ENCODE results near the gene MYH9. TPM values are rescaled to one million over a fixed set of nuclear protein-coding genes. Genes with fewer than 3 reads are reported as not detected.

The MYH9 gene
- total RNA-seq, 2 donors from 2014 or later: 1,447 to 1,631 TPM

DNA sequence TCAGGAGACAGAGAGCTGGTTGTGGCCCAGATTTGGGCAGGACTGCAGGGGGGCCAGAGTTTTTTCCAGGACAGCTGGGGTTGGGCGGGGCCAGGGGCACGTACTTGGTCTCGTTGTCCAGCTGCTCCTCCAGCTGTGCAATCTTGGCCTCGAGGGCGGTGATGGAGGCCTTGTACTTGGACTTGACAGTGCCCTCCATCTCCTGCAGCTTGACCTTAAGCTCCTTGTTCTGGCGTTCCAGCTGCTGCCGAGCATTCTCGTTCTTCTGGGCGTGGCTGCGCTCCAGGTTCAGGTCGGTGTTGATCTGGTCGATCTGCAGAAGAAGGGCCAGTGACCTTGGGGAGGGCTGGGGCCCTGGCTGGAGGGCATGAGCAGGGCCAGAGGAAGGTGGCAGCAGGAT lies 102.8 kb downstream of the MYH9 start:
- Histone ChIP-seq H3K9me3 (no peaks in the 10 kb centered on the region), H3K4me3 (no peak overlapping the region), H3K27me3 (replicated peaks; ENCODE audit: insufficient read depth) (no peaks in the 10 kb centered on the region), H3K4me1 (ENCODE audit: control insufficient read depth in 1 of 2, low read depth in 2 of 2) (no peaks in the 10 kb centered on the region), H3K36me3 (peaks cover 92% of the 10 kb centered on the region), H3K27ac (peak overlapping the region; percentile 19 to 27)
- no peak for TF ChIP-seq CTCF (IDR thresholded peaks at IDR 0.05)
- DNase-seq (ENCODE audit: low spot score): no peak
- ATAC-seq (ENCODE audit: insufficient number of reproducible peaks, low FRiP score, low read depth): no peak

- no peaks in the 10 kb centered on the region for H3K9me3 ChIP-seq
- TF ChIP-seq CTCF (IDR thresholded peaks at IDR 0.05): no peak
- H3K27me3 ChIP-seq (replicated peaks; ENCODE audit: insufficient read depth): no peaks in the 10 kb centered on the region
- DNase-seq (ENCODE audit: low spot score) (no peak), ATAC-seq (ENCODE audit: insufficient number of reproducible peaks, low FRiP score, low read depth) (no peak)
- peaks cover 83% of the 10 kb centered on the region for H3K36me3 ChIP-seq
- H3K4me1 ChIP-seq (ENCODE audit: control insufficient read depth in 1 of 2, low read depth in 2 of 2): no peaks in the 10 kb centered on the region
- no peak overlapping the region for H3K27ac ChIP-seq
- no peak overlapping the region for H3K4me3 ChIP-seq
These were observed 103.6 kb downstream of the MYH9 start for GRCh38 chr22:36284171-36284571.

DNA sequence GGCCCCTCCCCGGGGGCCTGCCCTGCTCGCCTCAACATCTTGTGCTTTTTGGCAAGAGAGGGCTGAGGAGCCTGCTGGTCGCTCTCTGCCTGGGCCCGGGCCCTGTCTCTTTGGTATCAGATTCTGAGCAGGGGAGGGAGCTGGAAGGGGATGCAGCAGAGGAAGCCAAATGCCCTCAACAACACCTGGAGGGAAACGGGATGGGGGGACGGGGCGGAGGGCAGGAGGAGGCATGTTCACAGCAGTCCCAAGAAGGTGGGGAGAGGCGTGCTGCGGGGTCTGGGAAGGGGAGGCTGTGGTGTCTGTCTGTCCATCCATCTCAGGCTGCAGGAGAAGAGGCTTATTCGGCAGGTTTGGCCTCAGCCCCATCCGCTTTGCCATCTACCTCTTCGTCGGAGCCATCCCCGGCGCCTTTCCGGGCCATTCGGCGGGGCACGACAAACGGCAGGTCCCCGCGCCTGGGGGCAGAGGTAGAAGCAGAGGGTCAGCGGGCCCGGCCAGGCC lies 105.4 kb downstream of the MYH9 start:
- peaks cover 65% of the 10 kb centered on the region for H3K36me3 ChIP-seq
- no peak for DNase-seq (ENCODE audit: low spot score)

DNA sequence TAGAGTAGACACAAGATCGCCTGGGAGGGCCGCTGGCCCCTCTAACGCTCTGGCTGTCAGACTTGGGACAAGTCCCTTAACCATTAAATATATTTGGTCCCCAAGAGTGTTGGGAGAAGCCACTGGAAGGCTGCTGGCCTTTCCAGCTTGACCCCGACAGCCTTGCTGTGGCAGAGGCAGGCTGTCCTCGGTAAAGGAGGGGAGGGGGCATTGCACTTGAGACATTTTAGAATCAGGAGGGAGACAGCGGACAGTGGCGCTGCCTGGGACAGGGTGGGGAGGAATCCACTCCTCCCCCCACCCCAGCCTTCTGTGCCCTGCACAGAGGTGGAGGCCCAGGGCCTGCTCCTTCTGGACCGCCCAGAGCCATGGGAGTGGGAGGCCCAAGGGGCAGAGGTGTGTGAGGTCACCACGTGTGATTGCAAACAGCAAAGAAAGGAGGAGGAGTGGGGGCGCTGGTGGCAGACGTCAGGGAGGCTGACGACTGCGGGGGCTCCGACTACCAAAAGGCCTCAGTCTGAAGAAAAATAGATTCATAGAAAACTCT lies 105.9 kb downstream of the MYH9 start:
- ATAC-seq (ENCODE audit: insufficient number of reproducible peaks, low FRiP score, low read depth) (no peak), DNase-seq (ENCODE audit: low spot score) (no peak)
- H3K27ac ChIP-seq: peak overlapping the region in 1 of 2 donors; percentile 34
- no peaks in the 10 kb centered on the region for H3K9me3 ChIP-seq
- TF ChIP-seq CTCF (IDR thresholded peaks at IDR 0.05): no peak
- peaks cover 60% of the 10 kb centered on the region for H3K36me3 ChIP-seq
- peaks cover 0 to 8% of the 10 kb centered on the region in 2 donors for H3K4me1 ChIP-seq (ENCODE audit: control insufficient read depth in 1 of 2, low read depth in 2 of 2)
- no peak overlapping the region for H3K4me3 ChIP-seq
- no peaks in the 10 kb centered on the region for H3K27me3 ChIP-seq (replicated peaks; ENCODE audit: insufficient read depth)

More for the DNA sequence above, 105.4 kb downstream of the MYH9 start:
- no peak for ATAC-seq (ENCODE audit: insufficient number of reproducible peaks, low FRiP score, low read depth)
- no peak for TF ChIP-seq CTCF (IDR thresholded peaks at IDR 0.05)
- no peak overlapping the region for H3K27ac ChIP-seq
- peaks cover 0 to 6% of the 10 kb centered on the region in 2 donors for H3K4me1 ChIP-seq (ENCODE audit: control insufficient read depth in 1 of 2, low read depth in 2 of 2)
- H3K4me3 ChIP-seq: no peak overlapping the region
- H3K9me3 ChIP-seq: no peaks in the 10 kb centered on the region
- no peaks in the 10 kb centered on the region for H3K27me3 ChIP-seq (replicated peaks; ENCODE audit: insufficient read depth)

DNA sequence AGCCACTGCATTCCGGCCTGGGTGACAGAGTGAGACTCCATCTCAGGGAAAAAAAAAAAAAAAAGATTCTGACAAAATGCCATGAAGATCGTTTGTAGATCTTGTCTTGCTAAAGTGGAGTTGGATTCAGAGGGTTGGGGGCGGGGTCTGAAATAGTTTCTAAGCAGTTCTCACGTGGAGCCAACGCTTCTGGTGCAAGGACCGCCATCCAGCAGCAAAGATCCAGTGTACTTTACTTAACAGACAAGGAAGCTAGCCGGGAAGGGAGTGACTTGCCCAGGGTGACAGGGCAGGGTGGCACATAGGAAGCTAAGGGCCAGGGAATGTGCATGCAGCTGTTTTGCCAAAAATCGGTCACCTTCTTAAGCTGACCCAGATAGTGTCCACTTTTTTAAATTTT lies 107.4 kb downstream of the MYH9 start:
- peaks cover 45% of the 10 kb centered on the region for H3K36me3 ChIP-seq
- no peak for ATAC-seq (ENCODE audit: insufficient number of reproducible peaks, low FRiP score, low read depth)
- no peak overlapping the region for H3K4me3 ChIP-seq
- H3K9me3 ChIP-seq: no peaks in the 10 kb centered on the region
- TF ChIP-seq CTCF (IDR thresholded peaks at IDR 0.05): no peak
- H3K4me1 ChIP-seq (ENCODE audit: control insufficient read depth in 1 of 2, low read depth in 2 of 2): peaks cover 0 to 8% of the 10 kb centered on the region in 2 donors
- H3K27me3 ChIP-seq (replicated peaks; ENCODE audit: insufficient read depth): no peaks in the 10 kb centered on the region
- H3K27ac ChIP-seq: no peak overlapping the region
- DNase-seq (ENCODE audit: low spot score): no peak

Measured in thoracic aorta (tissue), 2 donors.